GM18909 (cell line): ENCODE measurements around the gene FEM1B.

Experiments used
- ATAC-seq: cut with Tn5 transposase; IDR thresholded peaks from one replicate; pipeline ENCODE4 v1.9.1; 2021; ENCODE audit warnings: mild to moderate bottlenecking; ENCODE audit not compliant: unreplicated experiment, poor library complexity

The FEM1B gene

DNA sequence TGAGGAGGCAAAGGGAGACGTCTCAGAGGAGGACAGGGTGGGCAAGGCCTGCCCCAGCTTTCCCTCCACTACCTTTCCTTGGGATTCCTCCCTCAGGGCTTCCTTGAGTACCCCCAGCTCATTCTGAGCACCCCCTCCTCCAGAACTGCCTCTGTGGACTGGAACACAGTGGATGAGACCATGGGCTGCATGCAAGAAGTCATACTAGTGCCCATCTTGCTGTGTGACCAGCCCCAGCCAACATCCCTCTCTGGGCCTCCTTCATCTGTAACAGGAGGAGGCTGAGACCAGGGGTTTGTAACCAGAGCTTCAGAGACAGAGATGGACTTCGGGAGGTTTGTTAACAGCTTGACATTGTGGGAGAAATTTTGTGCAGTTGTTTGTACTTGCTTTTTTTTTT is 25.6 kb downstream of the FEM1B start:
- no peak for ATAC-seq

DNA sequence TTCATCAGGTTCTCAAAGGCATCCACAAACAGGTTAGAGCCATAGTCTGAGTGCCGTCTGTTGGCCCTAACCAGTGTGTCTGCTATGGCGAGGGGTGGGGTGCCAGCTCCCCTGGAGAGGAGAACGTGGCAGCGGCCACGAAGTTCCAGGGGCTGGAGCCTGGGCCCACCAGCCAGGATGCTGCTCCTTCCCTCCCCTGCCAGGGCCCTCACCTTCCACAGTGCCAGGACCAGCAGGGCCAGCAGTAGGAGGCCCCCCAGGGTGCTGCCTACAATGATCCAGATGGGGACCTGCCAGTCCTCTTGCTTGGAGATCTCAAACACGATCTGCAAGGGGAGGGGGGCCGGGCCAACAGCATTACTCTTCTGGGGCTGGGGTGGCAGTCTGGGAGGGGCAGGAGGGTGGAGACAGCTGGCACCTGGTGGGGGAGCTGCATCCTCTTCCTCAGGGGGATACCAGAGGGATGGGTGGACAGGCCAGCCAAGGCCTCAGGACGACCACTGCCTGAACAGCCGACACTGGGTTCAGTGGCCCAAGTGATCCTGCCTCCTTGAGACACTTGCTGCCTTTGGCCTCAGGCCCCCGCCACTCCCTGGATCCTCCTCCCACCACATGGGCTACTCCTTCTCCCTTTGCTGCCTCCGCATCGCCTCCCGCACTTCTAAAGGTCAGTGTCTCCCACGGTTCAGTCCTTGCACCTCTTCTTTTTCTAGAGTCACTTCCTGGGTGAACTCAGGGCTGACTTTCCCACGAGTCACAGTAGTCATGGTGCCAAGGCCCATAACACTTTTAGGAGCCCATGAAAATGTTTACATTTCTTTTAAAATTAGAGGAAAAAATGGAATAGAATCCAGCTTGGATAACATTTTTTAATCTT is 26.3 kb downstream of the FEM1B start:
- no peak for ATAC-seq

DNA sequence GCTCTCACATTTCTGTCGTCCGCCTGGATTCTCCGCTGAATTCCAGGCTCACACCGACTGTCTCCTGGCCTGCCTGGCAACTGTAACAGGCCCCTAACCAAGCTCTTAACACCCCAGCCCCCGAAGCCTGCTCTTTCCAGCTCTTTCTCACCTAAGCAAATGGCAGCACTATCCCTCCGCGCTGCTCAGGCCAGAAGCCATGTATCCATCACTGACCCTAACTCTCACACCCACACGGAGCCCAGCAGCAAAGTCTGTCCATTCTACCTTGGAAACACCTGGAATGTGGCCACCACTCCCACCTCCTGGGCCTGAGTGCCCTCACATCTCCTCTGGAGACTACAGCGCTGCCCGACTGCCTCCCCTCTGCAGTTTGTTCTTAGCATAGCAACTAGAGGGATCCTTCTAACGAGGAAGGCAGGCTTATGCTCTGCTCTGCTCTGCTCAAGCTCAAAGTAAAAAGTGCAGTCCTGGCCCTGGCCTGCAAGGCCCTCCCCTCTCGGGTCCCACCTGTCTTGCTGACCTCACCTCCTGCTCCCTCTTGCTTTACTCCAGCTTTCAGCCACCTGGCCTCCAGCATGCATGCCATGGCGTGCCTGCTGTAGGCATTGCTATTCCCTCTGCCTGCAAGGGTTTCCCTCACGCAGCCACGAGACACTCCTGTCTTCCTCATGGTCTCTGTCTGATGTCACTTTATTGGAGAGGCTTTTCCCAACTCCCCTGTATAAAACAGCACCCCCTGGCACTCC is 27.2 kb downstream of the FEM1B start:
- ATAC-seq = no peak

DNA sequence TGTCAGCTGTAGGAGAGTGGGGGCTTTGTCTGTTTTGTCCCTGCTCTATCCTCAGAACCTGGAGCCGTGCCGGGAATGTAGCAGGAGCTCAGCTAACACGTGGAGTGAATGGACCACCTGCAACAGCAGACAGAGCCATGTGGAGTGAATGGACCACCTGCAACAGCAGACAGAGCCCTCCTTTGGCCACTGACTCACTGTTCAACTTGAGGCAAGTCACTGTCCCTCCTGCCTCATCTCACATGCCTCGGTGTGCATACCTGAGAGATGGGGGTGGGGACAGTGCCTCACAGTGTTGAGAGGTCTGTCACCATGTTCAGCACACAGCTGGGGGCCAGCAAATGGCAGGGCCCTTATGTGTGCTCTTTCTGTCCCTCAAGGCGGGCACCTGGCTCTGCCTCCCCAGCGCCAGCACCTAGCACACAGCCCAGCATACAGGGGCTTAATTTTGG is 27.9 kb downstream of the FEM1B start:
- no peak for ATAC-seq

DNA sequence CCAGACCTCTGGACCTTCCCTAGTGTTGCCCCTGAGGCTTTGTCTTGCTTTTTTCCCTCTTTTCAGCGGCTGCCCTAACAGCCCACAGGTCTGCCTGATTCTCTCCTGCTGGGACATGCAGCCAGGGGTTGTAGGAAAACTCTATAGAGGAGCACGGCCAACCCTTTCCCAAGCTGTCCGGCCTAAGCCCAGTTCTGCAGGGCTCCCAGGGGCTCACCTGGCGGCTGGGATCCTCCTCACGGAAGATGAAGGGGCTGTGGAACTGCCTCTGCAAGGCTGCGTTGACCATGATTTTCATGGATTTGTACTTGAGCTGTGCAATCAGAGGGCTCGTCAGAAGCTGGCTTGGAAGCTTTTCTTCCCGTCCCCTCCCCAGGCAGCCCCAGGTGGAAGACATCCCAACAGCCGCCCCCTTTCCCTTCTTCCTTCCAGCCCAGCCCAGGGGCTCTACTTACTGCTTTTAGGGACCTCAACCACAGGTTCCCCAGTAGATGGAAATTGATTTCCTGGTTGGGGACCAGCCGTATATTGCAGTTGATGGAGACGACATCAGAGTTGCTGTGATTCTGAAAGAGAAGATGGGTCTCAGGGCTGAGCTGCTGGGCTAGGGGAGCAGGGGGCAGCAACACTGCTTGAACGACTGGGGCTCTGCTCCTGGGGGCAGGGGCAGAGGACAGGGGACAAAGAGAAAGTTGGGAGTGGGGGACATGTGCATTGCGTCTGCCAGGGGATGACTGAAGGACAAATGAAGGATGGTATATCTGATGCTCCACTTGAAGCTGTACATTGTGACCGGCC is 29.8 kb downstream of the FEM1B start:
- ATAC-seq = no peak

DNA sequence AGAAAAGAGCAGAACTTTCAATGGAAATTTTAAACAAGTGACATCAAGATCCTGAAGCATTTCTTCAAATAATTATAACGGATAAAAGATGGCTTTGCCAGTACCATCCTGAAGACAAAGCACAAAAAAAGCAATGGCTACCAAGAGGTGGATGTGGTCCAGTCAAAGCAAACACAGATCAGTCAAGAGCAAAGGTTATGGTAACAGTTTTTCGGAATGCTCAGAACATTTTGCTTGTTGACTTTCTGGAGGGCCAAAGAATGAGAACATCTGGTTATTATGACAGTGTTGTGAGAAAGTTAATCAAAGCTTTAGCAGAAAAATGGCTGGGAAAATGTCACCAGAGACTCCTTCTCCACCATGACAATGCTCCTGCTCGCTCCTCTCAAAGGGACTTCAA is 31.5 kb downstream of the FEM1B start:
- ATAC-seq = no peak

DNA sequence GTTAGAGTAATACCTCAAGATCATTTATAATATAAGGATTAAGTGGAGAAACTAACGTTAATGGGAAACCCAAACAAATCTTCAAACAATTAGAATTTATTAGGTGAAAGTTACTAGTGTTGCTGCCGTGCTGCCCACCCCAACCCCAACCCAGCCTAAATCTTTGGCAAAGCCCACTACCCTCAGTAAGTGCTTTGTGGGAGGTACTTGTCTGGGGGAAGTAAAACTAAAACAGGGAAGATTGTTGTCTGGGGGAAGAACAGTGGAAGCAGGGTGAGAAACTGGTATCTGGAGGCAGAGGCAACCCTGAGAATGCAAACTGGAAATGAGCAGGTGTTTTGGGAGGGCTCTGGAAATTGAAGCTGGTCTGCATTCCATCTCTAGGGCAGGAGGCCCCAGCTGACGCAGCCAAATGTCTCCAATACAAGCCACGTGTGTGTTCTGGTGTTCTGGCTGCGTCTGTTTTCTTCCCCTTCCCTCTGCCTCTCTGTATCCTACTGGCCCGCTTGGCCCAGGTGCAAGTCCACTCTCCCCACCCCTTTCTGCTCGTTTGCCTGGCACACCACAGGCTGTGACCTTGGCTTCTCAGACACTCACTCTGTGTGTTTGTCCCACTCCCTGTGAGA is 32.7 kb downstream of the FEM1B start:
- no peak for ATAC-seq

DNA sequence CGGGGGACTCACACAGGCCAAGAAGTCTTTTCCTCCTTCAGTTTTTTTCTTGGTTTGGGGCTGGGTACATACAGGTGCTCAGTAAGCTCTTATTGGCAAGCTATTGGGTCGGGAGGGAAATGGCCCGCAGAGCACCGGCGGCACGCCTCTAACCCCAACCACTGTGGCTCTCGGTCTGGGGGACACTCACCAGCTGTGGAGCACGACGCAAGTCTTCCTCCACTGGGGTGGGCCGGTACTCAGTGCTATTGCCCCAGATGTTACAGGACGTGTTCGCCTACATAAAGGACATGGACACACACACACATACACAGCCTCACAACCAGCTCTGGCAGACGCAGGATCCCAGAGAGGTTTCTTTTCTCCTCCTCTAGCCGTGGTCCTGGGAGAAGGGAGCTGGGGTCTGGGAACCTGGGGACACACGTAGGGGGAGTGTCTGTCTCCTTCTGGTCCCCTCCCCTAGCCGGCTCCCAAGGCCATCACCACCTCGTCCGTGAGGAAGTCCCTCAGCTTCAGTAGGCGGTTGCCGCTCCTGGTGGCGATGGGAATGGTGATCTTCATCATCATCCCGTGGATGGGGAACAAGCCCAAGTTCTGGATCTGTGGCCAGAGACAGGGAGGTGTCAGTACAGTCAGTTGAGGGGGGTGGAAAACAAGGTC is 33.4 kb downstream of the FEM1B start:
- no peak for ATAC-seq

DNA sequence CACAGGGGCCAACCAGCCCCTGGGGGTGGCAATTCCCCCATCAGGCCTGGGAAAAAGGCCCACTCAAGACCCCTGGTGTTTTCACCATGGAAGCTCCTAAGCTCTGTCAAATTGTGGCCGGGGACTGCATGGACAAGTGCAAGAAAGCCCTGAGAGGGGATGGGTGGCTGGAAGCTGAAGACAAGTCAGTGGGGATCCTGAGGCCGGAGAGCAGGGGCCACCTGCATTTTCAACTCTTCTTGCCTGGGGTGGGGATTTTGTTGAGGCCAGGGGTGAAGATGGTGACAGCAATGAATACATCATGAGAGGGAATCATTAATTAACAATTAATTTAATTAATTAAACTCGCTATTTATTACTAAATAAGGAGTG is 33.9 kb downstream of the FEM1B start:
- ATAC-seq = no peak

DNA sequence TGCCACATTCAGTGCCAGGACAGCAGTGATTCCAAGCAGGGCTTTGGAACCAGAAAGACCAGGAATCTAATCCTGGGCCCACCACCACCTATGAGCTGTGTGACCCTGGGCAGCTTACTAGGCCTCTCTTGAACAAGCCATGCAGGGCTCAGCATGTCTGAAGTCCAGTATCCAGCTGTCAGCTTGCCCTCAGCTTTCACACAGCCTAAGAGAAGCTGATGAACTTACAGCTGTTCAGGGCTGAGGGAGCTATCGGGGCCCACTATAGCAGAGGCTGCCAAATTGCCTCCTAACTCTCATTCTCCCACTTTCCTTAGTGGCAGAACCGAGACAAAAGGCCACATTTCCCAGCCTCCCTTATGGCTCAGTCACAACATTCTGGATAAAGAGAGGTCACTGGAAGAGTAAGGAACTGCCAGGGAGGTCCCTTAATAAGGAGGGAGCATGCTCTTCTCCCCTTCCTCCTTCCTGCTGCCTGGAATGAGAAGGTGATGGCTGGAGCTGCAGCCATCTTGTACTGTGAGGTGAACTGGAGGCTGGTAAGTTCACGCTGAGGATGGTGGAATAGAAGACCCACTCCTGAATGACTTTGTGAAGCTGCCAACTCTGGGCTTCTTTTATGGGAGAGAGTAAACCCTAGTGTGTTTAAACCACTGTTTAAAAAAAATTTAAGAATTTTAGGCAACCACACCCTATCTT is 34.5 kb downstream of the FEM1B start:
- ATAC-seq = no peak

DNA sequence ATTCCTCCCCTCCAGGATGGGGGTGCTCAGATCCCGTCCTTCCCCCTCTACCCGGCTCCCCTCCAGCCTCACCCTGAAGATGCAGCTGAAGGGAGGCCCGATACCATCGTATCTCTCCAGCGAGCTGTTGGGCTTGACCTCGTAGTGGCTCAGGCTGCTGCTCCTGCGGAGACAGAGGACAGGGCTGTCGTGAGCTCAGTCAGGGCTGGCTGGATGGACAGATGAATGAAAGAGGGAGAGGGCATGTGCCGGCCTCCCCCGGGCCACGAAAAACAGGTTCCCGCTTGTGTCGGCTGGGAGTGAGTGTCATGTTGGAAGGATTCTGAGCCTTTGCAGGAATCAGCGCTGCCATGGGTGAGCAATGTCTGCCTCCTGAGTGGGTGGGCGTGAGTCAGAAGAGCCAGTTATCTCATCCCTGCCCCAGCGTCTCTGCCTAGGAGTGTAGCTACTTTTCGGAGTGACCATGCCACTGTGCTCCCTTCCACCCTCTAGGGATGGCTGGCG is 35.2 kb downstream of the FEM1B start:
- ATAC-seq = no peak

DNA sequence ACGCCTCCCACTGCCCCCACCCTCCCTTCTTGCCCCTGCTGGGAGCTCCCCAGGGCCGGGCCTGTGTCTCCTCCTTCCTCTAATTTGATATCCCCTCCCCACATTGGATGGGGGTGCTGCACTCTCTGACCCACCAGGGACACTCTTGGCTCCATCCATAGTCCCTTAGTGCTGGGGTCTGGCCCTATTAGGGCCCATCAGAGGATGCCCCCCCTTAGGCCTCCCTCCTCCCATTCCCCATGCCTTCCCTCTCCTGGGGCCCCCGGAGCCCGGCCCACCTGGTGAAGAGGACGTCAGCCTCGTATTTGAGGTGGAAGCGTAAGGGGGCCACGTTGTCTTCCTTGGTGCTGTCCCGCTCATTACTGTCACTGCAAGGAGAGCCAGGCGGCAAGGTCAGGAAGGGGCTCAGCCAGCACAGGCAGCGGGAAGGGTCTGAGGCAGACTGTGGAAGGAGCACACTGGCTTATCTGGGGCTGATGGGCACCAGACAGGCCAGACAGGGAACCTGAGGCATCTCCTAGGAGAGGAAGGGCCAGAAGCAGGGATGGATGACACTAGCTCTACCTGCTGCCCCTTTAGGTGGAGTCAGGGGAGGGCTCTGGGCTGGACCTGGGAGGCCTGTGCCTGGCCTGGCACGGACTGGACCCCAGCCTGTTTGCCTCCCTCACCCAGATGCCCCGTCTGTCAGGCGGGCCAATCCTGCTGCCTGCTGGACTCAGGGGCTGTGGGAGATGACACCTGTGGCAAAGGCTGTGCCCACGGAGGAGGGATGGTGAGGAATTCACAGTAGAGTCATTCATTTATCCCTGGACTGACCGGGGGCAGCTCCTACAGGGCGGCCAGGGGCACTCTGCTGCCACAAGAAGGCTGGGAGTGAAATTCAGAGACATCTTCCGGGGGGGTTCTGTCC is 36.2 kb downstream of the FEM1B start:
- ATAC-seq = no peak

DNA sequence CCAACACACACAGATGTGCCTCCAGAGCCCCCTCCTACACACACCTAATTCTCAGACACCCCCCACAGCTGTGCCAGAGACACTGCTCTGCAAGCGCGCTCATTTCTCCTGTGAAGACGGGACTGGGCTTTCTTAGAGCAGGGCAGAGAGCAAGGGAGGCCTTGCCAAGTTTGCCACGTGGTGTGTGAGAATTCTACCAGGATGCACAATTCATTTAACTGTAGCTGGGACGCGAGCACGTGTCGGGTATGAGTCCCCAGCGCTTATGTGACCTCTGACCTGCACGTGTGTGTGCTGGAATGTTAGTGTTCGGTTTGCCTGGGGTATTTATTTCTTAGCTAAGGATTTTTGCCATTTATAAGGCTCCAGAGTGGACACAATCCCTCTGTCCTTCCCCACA is 37.0 kb downstream of the FEM1B start:
- no peak for ATAC-seq

DNA sequence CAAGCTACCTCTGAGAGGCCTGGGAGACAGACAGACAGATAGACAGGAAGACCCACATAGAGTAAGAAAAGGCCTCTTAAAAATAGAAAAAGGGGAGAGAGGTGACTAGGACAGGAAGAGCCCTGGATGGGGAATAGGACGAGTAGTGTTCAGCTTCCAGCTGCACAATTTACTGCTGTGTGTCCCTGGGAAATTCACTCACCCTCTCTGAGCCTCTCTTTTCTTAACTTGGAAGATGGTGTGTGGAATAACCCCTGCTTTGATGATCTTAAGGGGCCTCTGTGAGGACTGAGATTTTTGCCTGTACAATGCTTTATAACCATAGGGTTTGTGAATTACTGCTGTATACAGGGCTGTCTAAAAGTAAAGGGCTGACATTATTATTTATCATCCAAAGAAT is 37.5 kb downstream of the FEM1B start:
- ATAC-seq = no peak

DNA sequence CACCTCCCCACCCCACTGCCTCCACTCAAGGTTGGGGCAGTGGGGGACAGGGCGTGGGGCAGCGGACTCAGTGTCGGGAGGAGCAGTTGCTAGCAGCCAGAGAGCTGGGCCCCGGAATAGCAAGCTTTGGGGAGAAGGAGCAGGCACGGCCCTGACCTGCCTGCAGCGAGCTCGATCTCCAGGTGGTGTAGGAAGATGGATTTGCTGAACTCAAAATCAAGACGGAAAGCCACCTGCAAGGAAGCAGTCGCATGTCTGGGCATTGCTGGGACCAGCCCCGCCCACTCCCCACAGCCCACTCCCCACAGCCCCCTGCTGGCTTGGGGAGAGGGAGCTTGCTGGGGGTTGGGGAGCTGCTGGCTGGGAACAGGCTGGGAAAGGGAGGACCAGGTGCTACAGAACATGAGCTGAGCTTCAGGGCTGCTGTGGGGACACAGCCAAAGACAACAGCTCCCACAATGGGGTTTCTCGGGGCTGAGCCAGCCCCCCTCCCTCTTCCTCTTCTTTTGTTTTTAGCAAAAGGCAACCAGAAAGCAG is 38.0 kb downstream of the FEM1B start:
- ATAC-seq = no peak

DNA sequence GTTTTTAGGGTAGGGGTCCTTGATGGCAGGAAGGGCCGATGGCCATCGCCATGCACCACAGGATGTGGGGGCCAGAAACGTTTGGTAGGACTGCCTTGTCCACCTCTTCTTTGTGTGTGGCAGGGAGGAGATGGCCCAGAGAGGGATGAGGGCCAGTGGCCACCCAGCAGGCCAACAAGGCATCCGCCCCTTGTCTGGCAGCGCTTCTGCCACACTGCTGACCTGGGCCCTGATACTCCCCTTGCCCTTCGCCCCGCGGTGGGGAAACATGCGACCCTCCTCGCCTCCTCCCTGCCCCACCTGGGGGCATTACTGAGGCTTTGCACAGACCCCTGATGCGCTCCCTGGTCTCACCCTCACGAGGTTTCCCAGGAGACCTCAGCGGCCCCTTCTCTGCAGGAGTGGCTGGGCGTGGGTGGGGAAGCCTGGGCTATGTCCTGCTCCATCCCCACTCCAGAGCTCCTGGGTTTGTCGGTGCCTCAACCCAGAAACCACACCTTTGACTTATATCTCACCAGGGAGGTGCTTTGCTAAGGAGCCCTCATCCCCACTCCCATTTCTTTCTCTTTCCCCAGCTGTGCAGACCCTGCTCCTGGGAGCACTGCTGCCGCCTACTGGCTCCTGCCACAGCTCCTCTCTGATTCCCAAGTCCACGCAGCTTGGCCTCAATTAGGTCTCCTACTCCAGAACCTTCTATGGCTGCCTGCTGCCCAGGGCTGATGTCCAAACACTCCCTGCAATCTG is 38.7 kb downstream of the FEM1B start:
- ATAC-seq = no peak

DNA sequence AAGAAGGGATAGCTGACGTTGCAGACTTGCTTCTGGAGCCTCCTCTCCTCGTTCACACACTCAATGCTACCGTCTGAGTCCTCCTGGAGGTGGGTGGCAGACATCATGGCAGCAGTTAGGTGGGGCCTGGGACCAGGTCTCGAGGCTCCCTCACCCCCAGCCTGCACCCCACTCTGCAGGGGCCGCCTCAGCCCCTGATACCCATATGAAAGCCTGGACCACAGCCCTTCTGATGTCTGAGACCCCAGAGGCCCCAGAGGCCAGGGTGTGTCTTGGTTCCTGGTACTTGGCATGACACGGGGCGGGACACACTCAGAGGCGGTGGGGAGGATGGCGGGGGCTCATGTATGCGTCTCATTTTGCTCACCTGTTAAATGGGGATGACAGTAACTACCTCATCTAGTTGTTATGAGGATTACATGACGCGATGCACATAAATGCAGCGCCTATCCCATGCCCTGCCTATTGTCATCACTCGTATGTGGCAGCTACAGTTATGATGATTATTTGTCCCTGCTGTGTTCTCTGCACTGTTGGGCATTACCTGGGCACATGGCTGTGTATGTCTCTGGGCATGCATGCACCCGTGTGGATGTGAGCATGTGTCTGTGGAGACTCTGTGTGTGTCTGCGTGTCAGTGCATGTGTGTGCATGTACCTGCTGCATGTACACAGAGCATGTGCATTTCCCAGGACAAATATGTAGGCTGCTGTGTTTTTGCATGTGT is 39.9 kb downstream of the FEM1B start:
- ATAC-seq = no peak
